ENCODE data around the gene PPP1R11.
"Not testable (repeated sequence)": the region's sequence is repeated elsewhere in the genome, so short reads cannot be mapped to it uniquely, and the experiment has no call there.

Gene PPP1R11, protein sequence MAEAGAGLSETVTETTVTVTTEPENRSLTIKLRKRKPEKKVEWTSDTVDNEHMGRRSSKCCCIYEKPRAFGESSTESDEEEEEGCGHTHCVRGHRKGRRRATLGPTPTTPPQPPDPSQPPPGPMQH

GRCh38 chr6:30066577-30067459 is at the start of gene PPP1R11:
Gene PPP1R11, plus strand, starts transcription at chr6:30067198. Its CDS starts 213 bp downstream, at chr6:30067411.
- DNase-seq, result peak; percentile 100

DNA sequence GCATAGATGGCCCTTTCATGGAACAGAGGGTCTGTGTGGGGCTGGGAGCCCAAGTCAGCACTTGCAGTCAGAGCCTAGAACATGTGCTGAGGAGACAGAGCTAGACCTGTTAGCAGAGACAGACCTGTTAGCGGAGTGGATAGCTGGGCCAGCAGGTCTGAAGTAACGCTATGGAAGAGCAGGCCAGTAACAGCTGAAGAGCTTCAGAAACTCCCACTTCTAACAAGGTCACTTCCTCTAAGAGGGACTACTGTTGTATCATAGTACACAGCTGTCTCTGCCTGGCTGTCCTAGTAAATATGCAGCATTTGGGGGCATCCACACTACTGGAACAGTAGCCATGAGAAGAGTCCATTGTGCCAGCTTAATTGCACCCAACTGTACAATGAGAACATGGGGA is 47.2 kb upstream of the PPP1R11 start:
- no peak for DNase-seq

DNA sequence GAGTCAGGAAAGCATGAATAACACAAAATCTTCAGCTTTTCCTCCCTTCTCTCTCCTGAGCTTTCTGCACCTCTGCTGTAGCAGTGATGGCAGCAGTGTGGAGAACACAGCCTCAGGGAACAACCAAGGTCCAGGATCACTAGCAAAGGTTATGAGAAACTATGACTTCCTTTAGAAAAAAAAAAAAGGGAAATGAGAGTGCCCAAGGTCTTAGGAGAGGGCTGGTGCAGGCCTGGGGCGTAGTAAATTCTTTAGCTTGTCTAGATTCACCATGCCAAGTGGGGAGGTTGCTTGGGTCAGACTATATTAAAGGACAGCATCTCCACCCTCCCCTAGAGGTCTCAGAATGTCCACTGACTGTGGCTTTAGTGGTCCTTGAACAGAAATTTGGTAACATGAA is 46.4 kb upstream of the PPP1R11 start:
- DNase-seq, result no peak

DNA sequence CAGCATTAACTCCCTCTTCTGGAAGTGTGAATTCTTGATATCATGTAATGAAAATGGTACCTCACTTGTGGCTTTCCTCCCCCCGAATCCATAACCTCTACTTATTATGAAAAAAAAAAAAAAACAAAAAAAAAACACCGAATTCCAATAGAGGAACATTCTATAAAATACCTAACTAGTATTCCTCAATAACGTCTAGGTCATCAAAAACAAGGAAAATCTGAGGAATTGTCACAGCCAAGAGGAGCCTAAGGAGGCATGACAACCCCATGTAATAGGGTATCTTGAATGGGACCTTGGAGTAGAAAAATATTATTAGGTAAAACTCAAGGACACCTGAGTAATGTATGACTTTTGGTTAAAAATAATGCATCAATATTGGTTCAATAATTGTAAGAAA is 44.8 kb upstream of the PPP1R11 start:
- DNase-seq, result no peak

- not testable (repeated sequence) for DNase-seq
Observed at GRCh38 chr6:30022712-30023111, 44.3 kb upstream of the PPP1R11 start.

DNA sequence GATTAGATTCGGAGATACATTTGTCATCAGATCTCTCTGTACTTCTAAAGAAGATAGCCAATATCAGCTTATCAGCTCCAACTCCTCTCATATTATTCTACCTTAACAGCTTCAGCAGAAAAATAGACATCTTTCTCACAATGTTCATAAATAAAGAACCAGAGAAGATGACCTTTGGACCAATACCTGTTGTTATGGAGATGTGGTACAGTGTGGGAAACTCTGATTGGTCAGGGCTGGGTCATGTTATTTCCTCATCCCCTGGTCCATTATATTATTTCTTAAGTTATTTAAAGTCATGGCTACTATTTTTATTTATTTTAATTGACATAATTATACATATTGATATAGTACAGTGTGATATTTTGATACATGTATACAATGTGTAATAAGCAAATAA is 41.8 kb upstream of the PPP1R11 start:
- DNase-seq, result no peak

GRCh38 chr6:30029588-30029987 is 37.4 kb upstream of the PPP1R11 start:
- DNase-seq, result no peak

DNA sequence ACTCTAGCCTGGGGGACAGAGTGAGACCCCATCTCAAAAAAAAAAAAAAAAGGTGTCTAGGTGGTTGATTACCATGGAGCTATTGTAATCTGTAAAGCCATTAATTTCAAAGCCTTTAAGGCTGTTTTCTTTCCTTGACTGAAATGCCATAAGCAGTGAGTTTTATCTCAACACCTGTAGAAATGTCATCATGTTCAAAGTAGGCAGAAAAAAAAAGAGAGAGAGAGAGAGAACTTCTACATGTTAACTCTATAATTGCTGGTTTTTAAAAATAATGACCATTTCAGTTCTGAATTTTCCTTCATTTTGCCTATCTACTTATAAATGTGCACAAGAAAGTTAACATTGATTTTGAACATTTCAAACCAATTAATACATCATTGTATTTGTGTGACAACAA is 35.6 kb upstream of the PPP1R11 start:
- DNase-seq, result no peak

DNA sequence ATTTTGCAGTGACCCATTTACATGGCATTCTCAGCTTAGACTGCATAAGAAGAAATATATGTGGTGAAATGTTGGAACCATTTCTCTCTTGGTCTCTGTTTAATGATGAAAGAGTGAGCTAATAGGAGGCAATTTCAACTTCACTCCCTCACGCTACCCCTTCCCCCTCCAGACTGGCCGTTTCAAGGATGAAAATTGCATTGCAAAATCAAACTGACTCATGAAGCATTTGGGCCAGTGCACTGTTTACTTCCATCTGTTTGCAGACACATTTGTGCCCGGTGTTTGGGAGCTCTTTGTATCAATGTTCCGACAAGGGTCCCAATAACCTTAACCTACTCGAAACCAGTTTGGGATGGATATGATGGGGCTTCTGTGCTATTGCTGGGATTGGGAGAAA is 33.6 kb upstream of the PPP1R11 start:
- DNase-seq, result not testable (repeated sequence)

DNA sequence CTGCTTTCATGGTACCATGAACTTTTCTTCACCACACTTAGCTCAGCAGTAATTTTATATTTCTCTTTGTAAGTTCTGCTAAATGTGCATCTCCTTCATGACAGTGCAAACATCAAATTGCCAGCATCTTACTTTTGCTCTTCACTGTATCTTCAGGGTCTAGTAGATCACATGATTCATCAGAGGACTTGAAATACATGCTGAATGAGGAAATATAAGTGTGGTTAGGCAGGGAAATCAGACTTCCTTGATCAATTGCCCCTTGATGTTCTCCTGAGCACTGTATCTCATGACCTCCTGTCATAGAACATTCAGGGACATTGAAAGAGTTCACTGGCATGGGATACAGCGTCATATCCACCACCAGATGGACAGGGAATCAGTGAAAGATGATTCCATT is 31.2 kb upstream of the PPP1R11 start:
- DNase-seq, result no peak

DNA sequence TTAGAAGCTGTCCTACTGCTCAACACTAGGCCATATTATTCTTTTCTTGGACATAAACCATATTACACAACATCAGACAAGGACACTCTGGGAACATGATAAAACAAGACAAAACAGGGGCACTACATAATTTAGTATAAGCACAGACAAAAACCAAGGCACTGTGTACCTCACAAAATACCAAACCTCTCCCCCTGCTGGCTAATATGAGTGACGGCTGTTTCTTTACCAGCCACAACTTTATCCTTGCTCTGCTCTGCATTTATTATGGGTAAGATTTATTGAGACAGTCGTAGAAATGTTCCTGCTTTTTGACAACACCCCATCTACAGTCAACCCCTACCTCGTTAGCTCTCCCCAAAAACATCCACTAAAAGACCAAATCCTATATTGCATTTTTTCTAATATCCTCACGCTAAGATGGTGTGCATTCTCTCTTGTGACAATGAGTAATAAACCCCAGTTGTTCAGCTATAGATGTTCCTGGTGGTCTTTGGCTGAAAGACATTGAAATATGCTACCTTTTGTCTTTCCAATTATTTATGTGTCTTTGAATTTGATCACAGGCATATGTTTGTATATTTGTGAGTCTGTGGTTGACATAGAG is 29.7 kb upstream of the PPP1R11 start:
- DNase-seq, result no peak

DNA sequence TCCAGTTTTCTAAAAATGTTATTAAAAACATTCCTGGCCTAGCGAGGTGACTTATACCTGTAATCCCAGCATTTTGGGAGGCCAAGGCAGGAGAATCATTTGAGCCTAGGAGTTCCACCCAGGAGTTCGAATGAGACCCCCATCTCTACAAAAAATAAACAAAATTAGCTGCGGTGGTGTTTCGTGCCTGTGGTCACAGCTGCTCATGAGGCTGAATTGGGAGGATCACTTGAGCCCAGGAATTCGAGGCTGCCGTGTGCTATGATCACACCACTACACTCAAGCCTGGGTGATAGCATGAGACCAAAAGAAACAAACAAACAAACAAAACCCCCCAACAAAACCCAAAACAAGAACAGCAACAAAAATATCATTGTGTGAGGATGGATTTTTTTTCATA is 25.8 kb upstream of the PPP1R11 start:
- no peak for DNase-seq

- DNase-seq, result no peak
Observed at GRCh38 chr6:30041821-30042220, 25.2 kb upstream of the PPP1R11 start.

- no peak for DNase-seq
Observed at GRCh38 chr6:30042476-30042875, 24.5 kb upstream of the PPP1R11 start.

GRCh38 chr6:30042914-30043313 is 24.1 kb upstream of the PPP1R11 start:
- no peak for DNase-seq

- no peak for DNase-seq
Observed at GRCh38 chr6:30043744-30044143, 23.3 kb upstream of the PPP1R11 start.

DNA sequence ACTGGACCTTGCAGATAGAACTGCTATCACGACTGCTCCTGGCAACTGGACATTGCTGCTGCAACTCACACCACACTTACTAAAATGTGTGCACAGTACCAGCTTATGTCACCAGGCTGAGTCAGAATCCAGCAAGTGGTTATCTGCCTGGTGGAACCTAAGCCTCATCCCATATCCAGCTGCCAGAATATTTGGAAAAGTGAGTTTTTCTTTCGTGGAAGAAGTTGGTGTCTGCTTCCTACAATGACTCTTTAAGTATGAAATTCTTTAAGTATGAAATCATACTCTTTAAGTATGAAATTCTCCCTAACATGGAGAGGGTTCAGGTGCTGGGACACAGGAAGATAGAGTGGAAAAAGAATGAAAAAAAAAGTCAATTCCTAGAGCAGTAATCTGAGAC is 22.4 kb upstream of the PPP1R11 start:
- no peak for DNase-seq

DNA sequence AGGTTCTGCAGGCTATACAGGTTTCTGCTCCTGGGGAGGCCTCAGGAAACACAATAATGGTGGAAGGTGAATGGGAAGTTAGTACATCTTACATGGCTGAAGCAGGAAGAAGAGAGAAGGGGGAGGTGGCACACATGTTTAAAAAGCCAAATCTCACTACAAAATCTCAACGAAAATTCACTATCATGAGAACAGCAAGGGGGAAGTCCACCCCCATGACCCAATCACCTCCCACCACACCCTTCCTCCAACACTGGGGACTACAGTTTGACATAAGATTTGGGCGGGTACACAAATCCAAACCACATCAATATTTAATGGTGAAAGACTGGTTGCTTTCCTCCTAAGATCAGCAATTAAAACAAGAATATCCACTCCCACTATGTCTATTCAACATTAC is 19.8 kb upstream of the PPP1R11 start:
- DNase-seq, result no peak

GRCh38 chr6:30053682-30054081 is 13.3 kb upstream of the PPP1R11 start:
- DNase-seq, result no peak

DNA sequence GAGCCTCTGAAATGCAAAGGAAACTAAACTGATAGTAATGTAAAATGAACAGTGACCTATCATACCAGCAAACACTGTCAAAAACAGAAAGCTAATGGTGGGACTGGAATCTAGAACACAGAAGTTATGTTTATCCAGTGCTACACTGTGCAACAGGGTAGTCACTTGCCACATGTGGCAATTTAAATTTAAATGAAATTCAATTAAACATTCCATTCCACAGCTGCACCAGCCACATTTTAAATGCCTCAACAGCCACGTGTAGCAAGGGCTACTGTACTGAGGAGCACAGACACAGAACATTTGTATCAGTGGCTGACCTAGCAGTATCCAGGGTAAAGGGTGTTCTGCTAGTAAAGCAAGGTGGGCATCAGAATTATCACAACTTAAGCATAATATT is 11.5 kb upstream of the PPP1R11 start:
- DNase-seq, result no peak

DNA sequence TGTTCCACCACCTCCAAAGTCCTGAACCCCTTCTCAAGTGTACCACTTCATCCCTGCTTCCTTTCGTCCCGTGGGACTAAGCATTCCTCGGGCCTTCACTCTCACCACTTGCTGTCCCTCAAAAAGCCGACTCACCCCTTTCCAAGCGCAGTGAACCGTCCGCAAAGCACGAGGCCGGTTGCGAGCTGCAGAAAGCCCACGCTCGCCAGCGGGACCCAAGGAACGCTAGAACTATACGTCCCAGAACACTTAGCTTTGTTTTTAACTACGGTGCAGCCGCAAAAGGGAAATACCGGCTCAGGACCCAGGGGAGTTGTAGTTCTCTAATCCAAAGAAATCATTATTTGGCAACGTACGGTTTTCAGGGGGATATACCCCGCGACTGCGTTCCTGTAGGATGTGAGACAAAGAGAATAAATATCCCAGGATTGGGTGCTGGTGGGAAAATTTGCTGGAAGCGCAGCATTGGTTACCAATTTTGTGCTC is 6.3 kb upstream of the PPP1R11 start:
- no peak for DNase-seq

DNA sequence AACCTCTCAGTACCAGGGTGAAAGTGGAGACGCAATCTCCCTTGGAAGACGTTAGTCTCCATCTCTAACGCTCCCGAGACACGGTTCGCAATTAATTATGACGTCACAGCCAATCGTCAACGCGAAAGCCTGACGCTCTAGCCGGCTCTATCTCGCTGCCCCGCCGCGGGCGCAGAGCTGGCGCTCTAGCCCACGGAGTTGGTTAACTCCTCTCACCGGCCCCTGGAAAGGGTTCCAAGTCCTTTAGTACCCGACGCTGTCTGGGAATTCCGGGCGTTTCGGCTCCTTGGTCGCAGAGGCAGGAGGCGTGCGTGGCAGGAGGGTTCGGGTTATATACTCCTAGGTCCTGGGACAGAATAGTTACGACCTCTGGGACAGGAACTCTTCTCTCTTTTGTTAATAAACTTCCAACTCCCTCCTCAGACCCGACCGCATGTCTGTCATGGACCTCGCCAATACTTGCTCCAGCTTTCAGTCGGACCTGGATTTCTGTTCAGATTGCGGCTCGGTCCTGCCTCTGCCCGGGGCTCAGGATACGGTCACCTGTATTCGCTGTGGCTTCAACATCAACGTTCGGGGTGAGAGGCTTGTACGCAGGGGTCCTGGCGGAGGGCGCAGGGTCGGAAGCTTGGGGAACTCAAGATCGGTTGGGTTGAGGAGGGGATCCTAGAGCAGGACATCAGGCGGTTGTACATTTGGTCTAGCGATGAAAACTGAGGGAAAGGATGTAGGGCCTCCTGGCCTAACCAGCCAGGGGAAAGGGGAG is 5.7 kb upstream of the PPP1R11 start, which contains the start of gene POLR1H:
POLR1H (plus strand) TSS at position 174 of the 766 bp plus-strand sequence; CDS start at position 434, 260 bp downstream.
- peak; percentile 98 for DNase-seq

- DNase-seq, result no peak
Observed at GRCh38 chr6:30061858-30062458, 5.0 kb upstream of the PPP1R11 start.

All from NCI-H748 treated with DMSO at 0.1 percent for 48 hours (cell line).